ENCODE measurements around the gene RAD23B.

DNA sequence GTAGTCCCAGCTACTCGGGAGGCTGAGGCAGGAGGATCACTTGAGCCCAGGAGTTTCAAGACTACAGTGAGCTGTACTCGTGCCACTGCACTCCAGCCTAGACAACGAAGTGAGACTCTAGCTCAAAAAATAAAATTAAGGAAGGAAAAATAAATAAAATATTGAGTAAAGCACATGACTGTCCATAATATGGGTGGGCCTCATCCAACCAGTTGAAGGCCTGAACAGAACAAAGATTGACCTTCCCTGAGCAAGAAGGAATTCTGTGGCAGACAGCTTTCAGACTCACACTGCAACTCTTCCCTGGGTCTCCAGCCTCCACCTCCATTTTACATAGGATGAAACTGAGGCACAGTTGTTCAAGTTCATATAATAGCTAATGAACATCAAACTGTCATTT lies 72.3 kb downstream of the RAD23B start:
- no peak for TF ChIP-seq EZH2 (IDR thresholded peaks at IDR 0.05; ENCODE audit: low read depth)
- TF ChIP-seq, protein P1, sequence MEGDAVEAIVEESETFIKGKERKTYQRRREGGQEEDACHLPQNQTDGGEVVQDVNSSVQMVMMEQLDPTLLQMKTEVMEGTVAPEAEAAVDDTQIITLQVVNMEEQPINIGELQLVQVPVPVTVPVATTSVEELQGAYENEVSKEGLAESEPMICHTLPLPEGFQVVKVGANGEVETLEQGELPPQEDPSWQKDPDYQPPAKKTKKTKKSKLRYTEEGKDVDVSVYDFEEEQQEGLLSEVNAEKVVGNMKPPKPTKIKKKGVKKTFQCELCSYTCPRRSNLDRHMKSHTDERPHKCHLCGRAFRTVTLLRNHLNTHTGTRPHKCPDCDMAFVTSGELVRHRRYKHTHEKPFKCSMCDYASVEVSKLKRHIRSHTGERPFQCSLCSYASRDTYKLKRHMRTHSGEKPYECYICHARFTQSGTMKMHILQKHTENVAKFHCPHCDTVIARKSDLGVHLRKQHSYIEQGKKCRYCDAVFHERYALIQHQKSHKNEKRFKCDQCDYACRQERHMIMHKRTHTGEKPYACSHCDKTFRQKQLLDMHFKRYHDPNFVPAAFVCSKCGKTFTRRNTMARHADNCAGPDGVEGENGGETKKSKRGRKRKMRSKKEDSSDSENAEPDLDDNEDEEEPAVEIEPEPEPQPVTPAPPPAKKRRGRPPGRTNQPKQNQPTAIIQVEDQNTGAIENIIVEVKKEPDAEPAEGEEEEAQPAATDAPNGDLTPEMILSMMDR (conservative IDR thresholded peaks at IDR 0.05), result no peak

Data from PC-9 (cell line).